ENCODE data around the gene TMX2.

DNA sequence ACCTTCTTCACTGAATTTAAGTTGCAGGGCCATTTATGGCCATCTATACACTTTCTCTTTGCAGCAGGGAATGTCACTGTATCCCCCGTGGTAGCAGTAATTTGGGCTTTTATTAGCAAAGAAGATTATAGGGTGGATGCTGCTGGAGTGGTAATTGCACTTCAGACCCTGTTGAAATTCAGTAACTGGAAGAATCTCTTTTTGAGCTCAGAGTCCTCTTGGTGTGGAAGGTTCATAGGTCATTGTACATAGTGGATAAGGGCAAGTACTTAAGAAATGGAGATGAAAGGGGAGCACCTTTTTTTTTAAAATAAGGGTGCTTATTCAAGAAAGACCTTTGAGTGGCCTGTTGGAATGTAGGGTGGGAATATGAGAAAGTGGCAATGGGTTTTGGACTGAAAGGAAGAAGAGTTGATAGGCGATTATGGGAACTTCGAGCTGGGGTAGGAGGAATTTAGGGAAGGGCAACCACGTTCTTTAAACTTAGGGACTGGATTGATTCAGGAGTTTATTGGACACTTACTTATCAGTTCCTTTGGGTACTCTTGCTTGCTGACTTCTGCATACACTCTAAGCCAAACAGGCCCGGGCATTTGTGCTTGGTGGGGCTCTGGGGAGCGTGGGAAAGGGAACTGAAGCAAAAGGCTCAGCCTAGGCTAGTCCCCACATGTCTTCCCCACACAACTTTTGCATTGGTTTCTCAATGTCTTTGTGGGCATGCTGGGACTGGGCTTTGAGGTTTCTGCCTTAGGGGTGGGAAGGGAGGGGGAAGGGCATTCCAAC is 75.7 kb downstream of the TMX2 start:
- TF ChIP-seq GATA2 (IDR thresholded peaks at IDR 0.05; ENCODE audit: low read depth, low read length), result no peak
- TF ChIP-seq GATA3 (IDR thresholded peaks at IDR 0.05; ENCODE audit: low read depth, low read length), result no peak

Measured in SH-SY5Y (cell line).